IPS DF 19.7 (cell line): ENCODE results near the gene BRD3OS.
"Not testable (repeated sequence)": the region's sequence is repeated elsewhere in the genome, so short reads cannot be mapped to it uniquely, and the experiment has no call there.

Source experiments
- DNase-seq: peaks from one replicate; pipeline ENCODE4 v3.0.0-alpha.2; 2013; ENCODE audit warnings: low read depth, low spot score

The BRD3OS gene

GRCh38 chr9:133988771-133989170, 36.5 kb upstream of the BRD3OS start:
- not testable (repeated sequence) for DNase-seq

GRCh38 chr9:133989625-133990365, 35.5 kb upstream of the BRD3OS start:
- DNase-seq = no peak

DNA sequence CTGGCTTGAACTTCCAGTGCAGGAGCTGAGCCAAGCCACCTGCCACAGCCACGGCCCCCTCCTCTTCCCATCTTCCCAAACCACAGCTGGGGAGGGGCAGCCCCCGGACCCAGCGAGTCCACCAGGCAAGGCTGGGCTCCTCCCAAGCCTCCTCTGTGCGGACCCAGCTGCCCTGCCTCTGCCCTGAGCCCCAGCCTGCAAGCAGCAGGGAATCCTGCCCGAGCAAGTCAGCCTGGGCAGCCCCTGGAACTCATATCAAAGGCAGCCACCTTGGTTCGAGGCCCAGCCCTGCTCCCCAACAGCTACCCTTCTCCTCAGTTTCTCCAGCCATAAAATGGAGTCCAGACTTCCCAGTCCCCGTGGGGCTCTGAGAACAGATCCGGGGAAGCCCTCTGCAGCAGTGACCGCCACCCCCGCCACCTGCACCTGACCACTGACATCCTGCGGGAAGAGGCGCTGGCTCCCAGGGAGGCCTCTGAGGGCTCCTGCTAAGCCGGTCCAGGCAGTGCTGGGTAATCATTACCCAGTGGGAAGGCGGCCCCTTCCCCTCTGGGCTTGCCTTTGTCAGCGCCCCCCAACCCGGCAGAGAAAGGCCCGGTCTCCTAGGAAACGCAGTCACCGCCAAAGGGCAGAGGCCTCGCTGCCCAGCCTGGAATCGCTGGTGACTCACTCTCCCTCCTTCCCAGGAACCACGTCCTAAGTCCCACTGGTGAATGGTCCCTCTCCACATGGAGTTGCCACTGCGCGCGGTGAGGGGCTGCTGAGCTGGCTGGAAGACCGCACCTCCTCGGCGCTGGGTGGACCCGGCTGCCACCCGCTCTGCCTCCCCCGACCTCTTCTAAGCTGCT, 34.7 kb upstream of the BRD3OS start:
- no peak for DNase-seq

GRCh38 chr9:133991214-133991921, 33.9 kb upstream of the BRD3OS start:
- no peak for DNase-seq

GRCh38 chr9:133991964-133992779, 33.1 kb upstream of the BRD3OS start, which contains the start of gene VAV2:
VAV2 (minus strand) TSS chr9:133992324; CDS start chr9:133992278, 46 bp downstream.
- no peak for DNase-seq

- no peak for DNase-seq
Measured at GRCh38 chr9:133992780-133993634, 32.3 kb upstream of the BRD3OS start.

- no peak for DNase-seq
Measured at GRCh38 chr9:133993635-133994253, 31.5 kb upstream of the BRD3OS start.

GRCh38 chr9:133994353-133995011, 30.8 kb upstream of the BRD3OS start:
- DNase-seq = no peak

- DNase-seq = no peak
Measured at GRCh38 chr9:133995012-133995896, 30.0 kb upstream of the BRD3OS start.

GRCh38 chr9:133996531-133997520, 28.5 kb upstream of the BRD3OS start:
- DNase-seq = no peak

- no peak for DNase-seq
Measured at GRCh38 chr9:133997584-133997983, 27.7 kb upstream of the BRD3OS start.

DNA sequence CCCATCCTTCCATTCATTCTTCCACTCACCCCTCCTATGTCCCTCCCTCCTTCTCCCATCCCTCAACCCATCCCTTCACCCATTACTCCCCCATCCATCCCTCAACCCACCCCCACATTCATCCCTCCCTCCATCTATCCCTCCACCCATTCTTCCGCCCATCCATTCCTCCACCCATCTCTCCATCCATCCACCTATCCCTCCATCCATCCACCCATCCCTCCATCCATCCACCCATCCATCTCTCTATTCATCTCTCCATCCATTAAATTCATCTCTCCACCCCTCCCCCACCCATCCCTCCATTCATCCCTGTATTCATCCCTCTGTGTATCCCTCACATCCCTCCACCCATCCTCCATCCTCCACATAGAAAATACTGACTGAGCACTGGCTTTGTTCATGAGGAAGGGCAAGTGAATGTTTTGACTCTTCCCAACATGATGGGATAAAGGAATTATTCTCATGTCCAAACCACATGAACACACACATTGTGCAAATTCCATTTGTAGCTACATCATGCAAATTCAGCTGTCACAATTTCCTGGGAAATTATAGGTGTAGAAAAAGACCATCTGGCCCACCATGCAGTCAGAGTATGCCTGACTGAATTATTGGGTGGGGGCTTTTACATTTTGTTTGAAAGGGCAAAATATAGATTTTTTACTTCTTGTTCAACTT, 26.2 kb upstream of the BRD3OS start:
- no peak for DNase-seq

GRCh38 chr9:133999851-134000265, 25.4 kb upstream of the BRD3OS start:
- DNase-seq = no peak

DNA sequence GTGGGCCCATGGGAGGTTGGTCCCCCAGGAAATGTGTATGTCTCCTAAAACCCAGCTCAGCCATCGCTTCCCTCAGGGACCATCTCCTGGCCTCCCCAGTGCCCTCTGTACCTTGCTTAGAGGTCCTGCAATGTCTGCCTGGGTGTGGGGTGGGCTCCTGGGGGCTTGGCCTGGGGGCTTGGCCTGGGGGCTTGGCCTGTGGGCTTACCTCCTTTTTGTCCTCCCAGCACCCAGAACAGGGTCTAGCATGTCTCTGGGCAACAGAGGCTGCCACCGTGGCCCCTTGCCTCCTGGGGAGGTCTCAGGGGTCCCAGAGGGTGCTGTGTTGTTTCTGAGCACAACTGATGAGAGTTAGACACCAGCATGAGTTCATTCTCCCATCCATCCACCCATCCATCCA, 22.5 kb upstream of the BRD3OS start:
- DNase-seq = no peak

DNA sequence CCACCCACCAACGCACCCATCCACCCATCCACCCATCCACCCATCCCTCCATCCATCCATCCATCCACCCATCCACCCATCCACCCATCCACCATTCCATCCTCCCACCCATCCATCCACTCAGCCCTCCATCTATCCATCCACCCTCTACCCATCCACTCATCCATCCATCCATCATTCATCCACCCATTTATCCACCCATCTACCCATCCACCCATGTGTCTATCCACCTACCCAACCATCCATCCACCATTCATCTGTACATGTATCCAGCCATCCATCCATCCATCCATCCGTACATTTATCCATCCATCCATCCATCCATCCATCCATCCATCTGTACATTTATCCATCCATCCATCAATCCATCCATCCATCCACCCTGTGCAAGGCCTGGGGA, 22.0 kb upstream of the BRD3OS start:
- DNase-seq = no peak

DNA sequence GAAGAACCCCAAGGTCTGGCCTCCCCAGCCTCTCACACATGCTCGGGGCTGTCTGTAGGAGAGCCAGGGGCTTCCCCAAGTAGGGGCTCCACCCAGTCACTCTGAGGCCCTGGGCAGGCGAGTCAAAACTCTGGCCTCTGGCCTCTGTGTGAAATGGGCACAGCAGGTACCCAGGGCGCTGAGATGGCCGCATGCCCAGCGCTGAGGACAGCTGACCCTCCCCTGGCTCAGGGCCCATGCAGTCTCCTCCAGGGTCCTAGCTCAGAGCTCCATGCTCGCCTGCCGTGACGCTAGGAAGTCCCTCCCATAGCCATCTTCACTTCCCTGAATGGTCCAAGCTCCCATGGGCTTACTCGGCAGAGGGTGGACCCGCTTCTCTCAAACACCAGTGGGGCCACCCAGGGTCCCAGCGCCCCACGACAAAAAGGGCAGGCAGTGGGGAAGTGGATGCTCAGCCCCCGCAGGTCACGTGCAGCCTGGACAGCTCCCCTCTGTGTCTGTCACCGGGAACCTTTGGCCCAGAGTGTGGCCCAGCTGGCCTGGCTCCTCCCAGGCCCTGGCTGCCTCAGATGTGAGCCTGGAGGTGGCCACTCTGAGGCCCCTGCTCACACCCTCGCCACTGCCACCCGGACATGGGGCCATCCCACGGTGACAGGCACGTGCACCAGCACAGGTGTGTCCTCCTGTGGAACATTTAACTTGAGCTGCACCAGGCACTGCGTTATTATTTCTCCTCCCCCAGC, 21.0 kb upstream of the BRD3OS start:
- no peak for DNase-seq
